ENCODE data around the gene IL1R2.

IL1R2 gene

DNA sequence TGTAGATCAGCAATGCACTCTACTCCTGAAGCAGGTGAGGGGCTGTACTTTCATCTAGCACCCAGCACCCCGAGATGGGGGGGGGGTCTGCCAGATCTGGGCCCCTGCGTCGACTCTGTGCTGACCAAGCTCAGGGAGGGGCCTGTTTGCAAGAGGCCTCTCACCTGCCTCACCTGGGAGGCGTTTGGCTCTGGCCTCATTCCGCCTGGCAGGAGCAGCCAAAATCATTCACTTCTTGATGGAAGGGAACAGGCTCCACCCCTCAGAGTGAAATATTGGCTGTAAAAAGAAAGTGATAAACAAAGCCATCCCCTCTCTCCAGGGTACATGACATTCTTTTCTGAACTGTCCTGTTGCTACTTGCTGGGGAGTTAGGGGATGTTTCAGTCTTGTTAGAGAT, 10.7 kb upstream of the IL1R2 start:
- Histone ChIP-seq H4K20me1 (ENCODE audit: control insufficient read depth, insufficient read depth, low read depth, low read length) (no peaks in the 10 kb centered on the region), H3F3A (ENCODE audit: control insufficient read depth, insufficient read depth) (no peaks in the 10 kb centered on the region), H3K4me1 (ENCODE audit: control insufficient read depth, low read length) (no peaks in the 10 kb centered on the region), H3K36me3 (ENCODE audit: control insufficient read depth, low read length) (no peaks in the 10 kb centered on the region), H3K9me3 (ENCODE audit: control insufficient read depth, insufficient read depth, low read length) (no peaks in the 10 kb centered on the region), H3K9me2 (replicated peaks; ENCODE audit: control insufficient read depth, low read length) (no peaks in the 10 kb centered on the region), H3K4me2 (ENCODE audit: low read length) (no peak overlapping the region), H3K27me3 (ENCODE audit: control insufficient read depth, low read length) (no peaks in the 10 kb centered on the region), H3K27ac (ENCODE audit: low read depth, low read length) (no peak overlapping the region), H3K4me3 (ENCODE audit: low read length) (no peak overlapping the region), H3K79me2 (ENCODE audit: control insufficient read depth, low read length) (no peaks in the 10 kb centered on the region)
- TF ChIP-seq, protein P1, sequence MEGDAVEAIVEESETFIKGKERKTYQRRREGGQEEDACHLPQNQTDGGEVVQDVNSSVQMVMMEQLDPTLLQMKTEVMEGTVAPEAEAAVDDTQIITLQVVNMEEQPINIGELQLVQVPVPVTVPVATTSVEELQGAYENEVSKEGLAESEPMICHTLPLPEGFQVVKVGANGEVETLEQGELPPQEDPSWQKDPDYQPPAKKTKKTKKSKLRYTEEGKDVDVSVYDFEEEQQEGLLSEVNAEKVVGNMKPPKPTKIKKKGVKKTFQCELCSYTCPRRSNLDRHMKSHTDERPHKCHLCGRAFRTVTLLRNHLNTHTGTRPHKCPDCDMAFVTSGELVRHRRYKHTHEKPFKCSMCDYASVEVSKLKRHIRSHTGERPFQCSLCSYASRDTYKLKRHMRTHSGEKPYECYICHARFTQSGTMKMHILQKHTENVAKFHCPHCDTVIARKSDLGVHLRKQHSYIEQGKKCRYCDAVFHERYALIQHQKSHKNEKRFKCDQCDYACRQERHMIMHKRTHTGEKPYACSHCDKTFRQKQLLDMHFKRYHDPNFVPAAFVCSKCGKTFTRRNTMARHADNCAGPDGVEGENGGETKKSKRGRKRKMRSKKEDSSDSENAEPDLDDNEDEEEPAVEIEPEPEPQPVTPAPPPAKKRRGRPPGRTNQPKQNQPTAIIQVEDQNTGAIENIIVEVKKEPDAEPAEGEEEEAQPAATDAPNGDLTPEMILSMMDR (IDR thresholded peaks at IDR 0.05; ENCODE audit: low read depth, low read length, poor library complexity, severe bottlenecking): no peak
- no peak for TF ChIP-seq EZH2phosphoT487 (IDR thresholded peaks at IDR 0.05; ENCODE audit: borderline replicate concordance, low read length)

DNA sequence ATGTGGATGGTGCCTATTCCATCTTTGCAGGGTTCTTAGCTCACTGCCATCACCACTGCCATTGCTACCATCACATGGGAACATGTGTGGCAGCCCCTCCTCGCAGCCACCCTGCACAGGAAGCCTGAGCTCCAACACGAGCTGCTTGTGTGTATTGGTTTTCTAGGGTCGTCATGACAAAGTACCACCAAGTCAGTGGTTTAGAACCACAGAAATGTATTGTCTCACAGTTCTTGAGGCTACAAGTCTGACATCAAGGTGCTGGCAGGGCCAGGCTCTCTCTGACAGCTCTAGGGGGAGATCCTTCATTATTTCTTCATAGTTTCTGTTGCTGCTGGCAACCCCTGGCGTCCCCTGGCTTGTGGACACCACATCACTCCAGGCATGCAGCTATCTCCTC, 10.3 kb upstream of the IL1R2 start:
- H3K36me3 ChIP-seq (ENCODE audit: control insufficient read depth, low read length): no peaks in the 10 kb centered on the region
- TF ChIP-seq EZH2phosphoT487 (IDR thresholded peaks at IDR 0.05; ENCODE audit: borderline replicate concordance, low read length): no peak
- TF ChIP-seq, protein P1 (IDR thresholded peaks at IDR 0.05; ENCODE audit: low read depth, low read length, poor library complexity, severe bottlenecking): no peak
- H3F3A ChIP-seq (ENCODE audit: control insufficient read depth, insufficient read depth): no peaks in the 10 kb centered on the region
- no peaks in the 10 kb centered on the region for H3K27me3 ChIP-seq (ENCODE audit: control insufficient read depth, low read length)
- H3K9me2 ChIP-seq (replicated peaks; ENCODE audit: control insufficient read depth, low read length): no peaks in the 10 kb centered on the region
- H3K4me2 ChIP-seq (ENCODE audit: low read length): no peak overlapping the region
- H3K4me1 ChIP-seq (ENCODE audit: control insufficient read depth, low read length): no peaks in the 10 kb centered on the region
- no peak overlapping the region for H3K27ac ChIP-seq (ENCODE audit: low read depth, low read length)
- no peak overlapping the region for H3K4me3 ChIP-seq (ENCODE audit: low read length)
- no peaks in the 10 kb centered on the region for H3K9me3 ChIP-seq (ENCODE audit: control insufficient read depth, insufficient read depth, low read length)
- no peaks in the 10 kb centered on the region for H3K79me2 ChIP-seq (ENCODE audit: control insufficient read depth, low read length)
- no peaks in the 10 kb centered on the region for H4K20me1 ChIP-seq (ENCODE audit: control insufficient read depth, insufficient read depth, low read depth, low read length)

DNA sequence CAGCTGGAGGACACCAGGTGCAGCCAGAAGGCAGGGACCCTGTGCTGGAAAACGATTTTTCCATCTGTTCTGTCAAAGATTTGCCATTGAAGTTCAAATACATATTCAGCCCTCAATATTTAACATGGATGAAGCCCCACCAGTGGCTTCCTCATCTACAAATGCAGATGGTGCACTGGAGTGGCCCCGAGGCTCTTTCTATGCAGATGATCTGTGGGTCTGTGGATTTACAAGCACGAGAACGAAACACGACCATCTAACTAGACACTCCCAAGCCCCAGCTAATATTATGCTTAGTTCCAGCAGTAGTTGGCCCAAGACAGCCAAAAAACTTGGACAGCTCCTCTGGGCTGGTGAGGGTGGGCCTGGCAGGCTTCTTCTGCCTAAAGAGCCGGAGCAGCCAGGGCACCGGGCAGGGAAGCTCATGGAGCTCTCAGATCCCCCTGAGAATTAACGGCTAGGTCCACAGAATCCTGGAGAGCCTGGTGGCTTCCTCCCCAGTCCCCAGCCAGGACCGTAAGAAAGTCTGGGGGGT, 9.2 kb upstream of the IL1R2 start:
- H3K36me3 ChIP-seq (ENCODE audit: control insufficient read depth, low read length): no peaks in the 10 kb centered on the region

More for the DNA sequence above, 9.2 kb upstream of the IL1R2 start:
- no peaks in the 10 kb centered on the region for H3K4me1 ChIP-seq (ENCODE audit: control insufficient read depth, low read length)
- no peak overlapping the region for H3K4me2 ChIP-seq (ENCODE audit: low read length)
- H3K4me3 ChIP-seq (ENCODE audit: low read length): no peak overlapping the region
- no peak for TF ChIP-seq EZH2phosphoT487 (IDR thresholded peaks at IDR 0.05; ENCODE audit: borderline replicate concordance, low read length)
- TF ChIP-seq, protein P1 (IDR thresholded peaks at IDR 0.05; ENCODE audit: low read depth, low read length, poor library complexity, severe bottlenecking): no peak
- no peaks in the 10 kb centered on the region for H3K79me2 ChIP-seq (ENCODE audit: control insufficient read depth, low read length)
- H3K27ac ChIP-seq (ENCODE audit: low read depth, low read length): no peak overlapping the region
- no peaks in the 10 kb centered on the region for H4K20me1 ChIP-seq (ENCODE audit: control insufficient read depth, insufficient read depth, low read depth, low read length)
- no peaks in the 10 kb centered on the region for H3F3A ChIP-seq (ENCODE audit: control insufficient read depth, insufficient read depth)
- no peaks in the 10 kb centered on the region for H3K9me3 ChIP-seq (ENCODE audit: control insufficient read depth, insufficient read depth, low read length)
- no peaks in the 10 kb centered on the region for H3K9me2 ChIP-seq (replicated peaks; ENCODE audit: control insufficient read depth, low read length)
- H3K27me3 ChIP-seq (ENCODE audit: control insufficient read depth, low read length): no peaks in the 10 kb centered on the region
